HG03460 (cell line): ENCODE measurements around the gene ST8SIA6.

ENCODE experiments used
- ATAC-seq: cut with Tn5 transposase; IDR thresholded peaks from one replicate; pipeline ENCODE4 v1.9.1; 2021; ENCODE audit not compliant: unreplicated experiment

ST8SIA6 gene

DNA sequence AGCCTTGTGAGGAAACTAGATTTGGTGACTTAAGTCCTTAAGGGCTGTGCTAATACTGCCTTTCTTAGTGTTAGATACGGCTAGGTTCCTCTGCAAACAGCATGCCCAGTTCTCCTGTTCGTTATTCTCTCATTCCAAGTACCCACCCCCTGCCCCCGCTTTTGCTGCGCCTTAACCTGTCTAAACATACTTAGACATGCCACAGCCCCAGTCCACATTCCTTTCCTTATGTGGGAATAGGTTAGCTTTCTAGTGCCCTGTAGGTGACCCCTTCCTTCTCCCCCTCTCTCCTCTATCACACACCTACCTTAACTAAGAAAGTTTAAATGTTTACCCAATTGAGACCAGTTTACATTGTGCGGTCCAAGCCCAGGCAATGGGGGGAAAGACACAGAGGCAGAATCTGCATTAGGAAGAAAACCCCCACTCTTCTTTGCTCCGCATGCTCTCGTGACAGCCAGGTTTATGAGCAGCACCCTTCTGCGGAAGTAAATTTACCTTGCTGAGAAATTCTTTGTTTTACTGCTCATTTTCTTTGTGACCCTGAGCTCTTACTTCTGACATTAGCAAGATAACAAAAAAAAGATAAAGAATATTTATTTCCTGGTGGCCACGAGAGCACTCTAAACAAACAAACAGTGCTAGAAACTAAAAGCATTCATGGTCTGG is 177.5 kb downstream of the ST8SIA6 start:
- no peak for ATAC-seq

DNA sequence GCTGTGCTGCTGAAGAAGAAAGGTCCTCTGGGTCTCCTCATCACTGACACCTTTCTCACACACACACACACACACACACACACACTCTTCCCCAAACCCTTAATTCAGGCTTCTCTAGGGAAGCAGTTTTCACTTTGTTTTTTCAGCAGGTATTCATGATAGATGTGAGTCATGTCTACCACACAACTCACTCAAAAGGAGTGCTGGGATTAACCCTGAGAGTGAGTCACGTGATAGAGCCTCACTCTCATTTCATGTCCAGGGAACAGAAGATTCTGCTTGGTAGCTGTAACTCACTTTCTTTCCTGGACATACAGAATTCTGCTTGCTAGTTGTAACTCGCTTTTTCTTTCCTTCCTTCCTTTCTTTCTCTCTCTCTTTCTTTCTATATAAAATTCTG is 181.0 kb downstream of the ST8SIA6 start:
- ATAC-seq = no peak

DNA sequence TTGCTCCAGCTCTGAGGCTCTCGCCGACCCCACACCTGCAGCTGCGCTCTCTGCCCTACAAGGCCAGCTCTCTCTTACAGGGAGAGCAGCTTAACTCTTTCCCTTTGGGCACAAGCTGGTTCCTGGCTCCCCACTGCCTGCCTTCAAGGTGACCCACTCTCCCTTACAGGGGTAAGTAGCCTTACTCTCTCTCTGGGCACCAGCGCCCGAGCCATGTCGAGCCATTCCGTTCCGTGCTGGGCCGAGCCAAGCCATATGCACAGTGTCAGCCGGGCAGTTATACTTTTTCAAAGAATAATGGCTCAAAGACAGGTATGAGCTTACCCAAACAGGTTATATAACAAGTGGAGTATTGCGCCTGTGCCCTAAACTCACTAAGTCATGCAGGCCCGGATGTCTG is 181.7 kb downstream of the ST8SIA6 start:
- no peak for ATAC-seq
